ENCODE data around the gene ANKRD63. TPM values are rescaled to one million over a fixed set of nuclear protein-coding genes. Genes with fewer than 3 reads are reported as not detected.

Gene ANKRD63
- total RNA-seq, 1 experiment from 2014 or later, result not detected

GRCh38 chr15:40286061-40286532, 3.2 kb upstream of the ANKRD63 start:
- no TSS peak for BruUV-seq (replicated peaks)

GRCh38 chr15:40285554-40286011, 2.7 kb upstream of the ANKRD63 start:
- intact Hi-C loops (cut with micrococcal nuclease; ENCODE audit: unreplicated experiment), result no loop called here
- BruUV-seq (replicated peaks), result no TSS peak
- H3K27me3 Mint-ChIP-seq (ENCODE audit: unreplicated experiment), result no peaks in the 10 kb centered on the region
- no peak overlapping the region for H3K27ac Mint-ChIP-seq (ENCODE audit: unreplicated experiment)
- no peaks in the 10 kb centered on the region for H3K9me3 Mint-ChIP-seq (ENCODE audit: low read depth, unreplicated experiment)
- CTCF ChIA-PET, result interaction anchor here (0.7 to 1.1 kb wide), 3 partner anchors 22 to 314 kb away, joined by 3 read pairs; partner anchors contain the start of gene PLCB2
- no peak for TF ChIP-seq CTCF (IDR thresholded peaks at IDR 0.05; ENCODE audit: unreplicated experiment)
- peaks cover 12% of the 10 kb centered on the region for H3K4me1 Mint-ChIP-seq (ENCODE audit: low read depth, unreplicated experiment)
- H3K4me3 Mint-ChIP-seq (ENCODE audit: low read depth, unreplicated experiment), result no peak overlapping the region
- peaks cover 5% of the 10 kb centered on the region for H3K36me3 Mint-ChIP-seq (ENCODE audit: insufficient read depth, unreplicated experiment)
- no peak for DNase-seq

More at GRCh38 chr15:40286061-40286532, 3.2 kb upstream of the ANKRD63 start:
- H3K4me1 Mint-ChIP-seq (ENCODE audit: low read depth, unreplicated experiment), result peaks cover 12% of the 10 kb centered on the region
- DNase-seq, result no peak
- no peaks in the 10 kb centered on the region for H3K9me3 Mint-ChIP-seq (ENCODE audit: low read depth, unreplicated experiment)
- CTCF ChIA-PET, result interaction anchor here (0.7 kb wide), 1 partner anchor 313 kb away, joined by 3 read pairs; no protein-coding TSS in a partner anchor
- intact Hi-C loops (cut with micrococcal nuclease; ENCODE audit: unreplicated experiment), result no loop called here
- no peak overlapping the region for H3K4me3 Mint-ChIP-seq (ENCODE audit: low read depth, unreplicated experiment)
- TF ChIP-seq CTCF (IDR thresholded peaks at IDR 0.05; ENCODE audit: unreplicated experiment), result no peak
- H3K27ac Mint-ChIP-seq (ENCODE audit: unreplicated experiment), result no peak overlapping the region
- no peaks in the 10 kb centered on the region for H3K27me3 Mint-ChIP-seq (ENCODE audit: unreplicated experiment)
- H3K36me3 Mint-ChIP-seq (ENCODE audit: insufficient read depth, unreplicated experiment), result peaks cover 5% of the 10 kb centered on the region

- no TSS peak for BruUV-seq (replicated peaks)
- Mint-ChIP-seq H3K36me3 (ENCODE audit: insufficient read depth, unreplicated experiment) (peaks cover 5% of the 10 kb centered on the region), H3K9me3 (ENCODE audit: low read depth, unreplicated experiment) (no peaks in the 10 kb centered on the region), H3K4me3 (ENCODE audit: low read depth, unreplicated experiment) (no peak overlapping the region), H3K27me3 (ENCODE audit: unreplicated experiment) (no peaks in the 10 kb centered on the region), H3K27ac (ENCODE audit: unreplicated experiment) (no peak overlapping the region), H3K4me1 (ENCODE audit: low read depth, unreplicated experiment) (peaks cover 12% of the 10 kb centered on the region)
- CTCF ChIA-PET, result interaction anchor here (0.7 to 1.1 kb wide), 2 partner anchors 22 to 54 kb away, joined by 3 read pairs; partner anchors contain the start of gene PLCB2
- intact Hi-C loops (cut with micrococcal nuclease; ENCODE audit: unreplicated experiment), result no loop called here
- no peak for DNase-seq
- no peak for TF ChIP-seq CTCF (IDR thresholded peaks at IDR 0.05; ENCODE audit: unreplicated experiment)
Measured at GRCh38 chr15:40285151-40285550, 2.3 kb upstream of the ANKRD63 start.

- Mint-ChIP-seq H3K36me3 (ENCODE audit: insufficient read depth, unreplicated experiment) (peaks cover 5% of the 10 kb centered on the region), H3K27ac (ENCODE audit: unreplicated experiment) (no peak overlapping the region), H3K27me3 (ENCODE audit: unreplicated experiment) (no peaks in the 10 kb centered on the region), H3K9me3 (ENCODE audit: low read depth, unreplicated experiment) (no peaks in the 10 kb centered on the region), H3K4me1 (ENCODE audit: low read depth, unreplicated experiment) (no peaks in the 10 kb centered on the region), H3K4me3 (ENCODE audit: low read depth, unreplicated experiment) (no peak overlapping the region)
- CTCF ChIA-PET, result no interaction called here
- intact Hi-C loops (cut with micrococcal nuclease; ENCODE audit: unreplicated experiment), result no loop called here
- BruUV-seq (replicated peaks), result no TSS peak
- no peak for DNase-seq
- no peak for TF ChIP-seq CTCF (IDR thresholded peaks at IDR 0.05; ENCODE audit: unreplicated experiment)
Measured at GRCh38 chr15:40283615-40284300, 894 bp upstream of the ANKRD63 start.

Measured in Calu3 (cell line).